Left renal pelvis (tissue), 4 donors: Measurements from ENCODE around the gene ANXA5. TPM values are rescaled to one million over a fixed set of nuclear protein-coding genes. Genes with fewer than 3 reads are reported as not detected.
"Not testable (repeated sequence)": the region's sequence is repeated elsewhere in the genome, so short reads cannot be mapped to it uniquely, and the experiment has no call there.

Experiments
- DNase-seq, 4 donors: peaks; one replicate each; pipeline ENCODE4 v3.0.0-alpha.2; 2013; ENCODE audit warnings: low read depth in 4 of 4, low spot score in 3 of 4
- polyA plus RNA-seq, 4 donors: library from polyadenylated mRNA; unstranded; fragments of 120-200 nt; gene quantifications; one replicate each; pipeline ENCODE4 v1.2.1, GENCODE V29; 2013; ENCODE audit not compliant: insufficient read length in 4 of 4

Gene ANXA5
- 100 to 1,000 TPM; 362 to 569 (median 471) TPM for polyA plus RNA-seq

- peak; percentile 46 to 73 (median 64) for DNase-seq
Measured at GRCh38 chr4:121696581-121697461, at the start of gene ANXA5. TSS of gene ANXA5 (minus strand) at chr4:121696980. CDS start at chr4:121696589, 391 bp downstream.

GRCh38 chr4:121742794-121743193, 46.0 kb upstream of the ANXA5 start:
- no peak for DNase-seq

- no peak for DNase-seq
Measured at GRCh38 chr4:121741751-121742150, 45.0 kb upstream of the ANXA5 start.

- no peak for DNase-seq
Measured at GRCh38 chr4:121740796-121741409, 44.1 kb upstream of the ANXA5 start.

- no peak for DNase-seq
Measured at GRCh38 chr4:121739575-121739974, 42.8 kb upstream of the ANXA5 start.

- peak in 3 of 4 donors; percentile 33 to 48 (median 37) for DNase-seq
Measured at GRCh38 chr4:121738780-121739535, 42.2 kb upstream of the ANXA5 start.

- no peak for DNase-seq
Measured at GRCh38 chr4:121737846-121738554, 41.2 kb upstream of the ANXA5 start.

- no peak for DNase-seq
Measured at GRCh38 chr4:121736735-121737351, 40.1 kb upstream of the ANXA5 start.

GRCh38 chr4:121734571-121734970, 37.8 kb upstream of the ANXA5 start:
- DNase-seq: no peak

- DNase-seq: no peak
Measured at GRCh38 chr4:121733942-121734341, 37.2 kb upstream of the ANXA5 start.

GRCh38 chr4:121729753-121730152, 33.0 kb upstream of the ANXA5 start:
- not testable (repeated sequence) for DNase-seq

- no peak for DNase-seq
Measured at GRCh38 chr4:121728798-121729226, 32.0 kb upstream of the ANXA5 start.

- no peak for DNase-seq
Measured at GRCh38 chr4:121728066-121728465, 31.3 kb upstream of the ANXA5 start.

- DNase-seq: no peak
Measured at GRCh38 chr4:121726642-121727268, 30.0 kb upstream of the ANXA5 start.

GRCh38 chr4:121724671-121725070, 27.9 kb upstream of the ANXA5 start:
- no peak for DNase-seq

- no peak for DNase-seq
Measured at GRCh38 chr4:121721700-121722099, 24.9 kb upstream of the ANXA5 start.

GRCh38 chr4:121720109-121720508, 23.3 kb upstream of the ANXA5 start:
- DNase-seq: no peak

- no peak for DNase-seq
Measured at GRCh38 chr4:121717680-121718237, 21.0 kb upstream of the ANXA5 start.

GRCh38 chr4:121714548-121714947, 17.8 kb upstream of the ANXA5 start:
- no peak for DNase-seq
